Karpas-422 (cell line): ENCODE measurements around the gene BTG2. TPM values are rescaled to one million over a fixed set of nuclear protein-coding genes. Genes with fewer than 3 reads are reported as not detected.

Source experiments
- DNase-seq: peaks from one replicate; pipeline ENCODE4 v3.0.0-alpha.2; 2015
- H2AFZ ChIP-seq: fragments of 200-600 bp; sonication (generic); 2 replicates; pipeline ENCODE4 v1.6.1; 2014; ENCODE audit warnings: antibody characterized with exemption, low read length, mixed read lengths
- H3K27ac ChIP-seq: fragments of 200-600 bp; sonication (generic); 2 replicates; pipeline ENCODE4 v1.5.1; 2014; ENCODE audit warnings: mild to moderate bottlenecking, low read length, moderate library complexity
- H3K27me3 ChIP-seq: fragments of 200-600 bp; sonication (generic); 2 replicates; pipeline ENCODE4 v1.6.1; 2014; ENCODE audit warnings: low read length, mixed read lengths
- H3K36me3 ChIP-seq: fragments of 200-600 bp; sonication (generic); 2 replicates; pipeline ENCODE4 v1.6.1; 2014; ENCODE audit warnings: low read length, mixed read lengths; ENCODE audit not compliant: insufficient read depth
- H3K4me1 ChIP-seq: fragments of 200-600 bp; sonication (generic); 2 replicates; pipeline ENCODE4 v1.6.1; 2014; ENCODE audit warnings: mild to moderate bottlenecking, low read length, mixed read lengths
- H3K4me2 ChIP-seq: fragments of 200-600 bp; sonication (generic); 2 replicates; pipeline ENCODE4 v1.6.1; 2014; ENCODE audit warnings: low read length, low read depth, mild to moderate bottlenecking; ENCODE audit not compliant: poor library complexity, severe bottlenecking
- H3K4me3 ChIP-seq: fragments of 200-600 bp; sonication (generic); 2 replicates; pipeline ENCODE4 v1.5.1; 2014; ENCODE audit warnings: mild to moderate bottlenecking, antibody characterized with exemption, low read length, mixed read lengths
- H3K79me2 ChIP-seq: fragments of 200-600 bp; sonication (generic); 2 replicates; pipeline ENCODE4 v1.6.1; 2014; ENCODE audit warnings: mild to moderate bottlenecking, low read length, mixed read lengths
- H3K9ac ChIP-seq: fragments of 200-600 bp; sonication (generic); 2 replicates; pipeline ENCODE4 v1.6.0; 2014; ENCODE audit warnings: low read length
- H3K9me2 ChIP-seq: fragments of 200-600 bp; sonication (generic), shearing (Covaris generic); replicated peaks from 2 replicates; pipeline ENCODE4 v1.6.0; 2014; ENCODE audit warnings: mild to moderate bottlenecking, low read length, moderate library complexity; ENCODE audit not compliant: insufficient read depth
- H3K9me3 ChIP-seq: fragments of 300-700, 200-600 bp; sonication (generic); 2 replicates; pipeline ENCODE4 v1.6.1; 2014; ENCODE audit warnings: low read length, mixed read lengths
- H4K20me1 ChIP-seq: fragments of 200-600 bp; sonication (generic); 2 replicates; pipeline ENCODE4 v1.6.1; 2014; ENCODE audit warnings: mild to moderate bottlenecking, antibody characterized with exemption, low read length, low read depth; ENCODE audit not compliant: insufficient read depth
- total RNA-seq: library from RNA; depleted of rRNA; stranded (reverse); fragments of >200 nt; shearing (Covaris generic); gene quantifications from 2 replicates; pipeline ENCODE4 v1.2.3, GENCODE V29; 2014; ENCODE audit warnings: low replicate concordance

Gene BTG2
- total RNA-seq, 1 experiment from 2014 or later = 258 TPM

- no peaks in the 10 kb centered on the region for H3K9me3 ChIP-seq
- DNase-seq = no peak
- H3K4me3 ChIP-seq = no peak overlapping the region
- no peak overlapping the region for H3K9ac ChIP-seq
- H3K36me3 ChIP-seq = no peaks in the 10 kb centered on the region
- H3K4me2 ChIP-seq = no peak overlapping the region
- H3K27me3 ChIP-seq = no peaks in the 10 kb centered on the region
- peaks cover 73% of the 10 kb centered on the region for H3K4me1 ChIP-seq
- no peaks in the 10 kb centered on the region for H3K79me2 ChIP-seq
- no peak overlapping the region for H3K27ac ChIP-seq
- no peaks in the 10 kb centered on the region for H4K20me1 ChIP-seq
- no peaks in the 10 kb centered on the region for H3K9me2 ChIP-seq
- H2AFZ ChIP-seq = no peak overlapping the region
Observed at GRCh38 chr1:203280061-203280460, 25.3 kb upstream of the BTG2 start.

- Histone ChIP-seq H3K27me3 (no peaks in the 10 kb centered on the region), H3K4me3 (no peak overlapping the region), H3K9me3 (no peaks in the 10 kb centered on the region), H2AFZ (no peak overlapping the region), H3K9ac (no peak overlapping the region), H3K79me2 (no peaks in the 10 kb centered on the region), H3K9me2 (no peaks in the 10 kb centered on the region), H3K4me1 (peaks cover 80% of the 10 kb centered on the region), H3K36me3 (no peaks in the 10 kb centered on the region), H4K20me1 (no peaks in the 10 kb centered on the region), H3K4me2 (no peak overlapping the region), H3K27ac (no peak overlapping the region)
- no peak for DNase-seq
Observed at GRCh38 chr1:203281033-203281432, 24.3 kb upstream of the BTG2 start.

GRCh38 chr1:203281851-203282661 is 23.3 kb upstream of the BTG2 start:
- H3K4me3 ChIP-seq = peak overlapping the region; percentile 42
- H3K9me2 ChIP-seq = no peaks in the 10 kb centered on the region
- peak; percentile 69 for DNase-seq
- H3K4me1 ChIP-seq = peaks cover 84% of the 10 kb centered on the region
- H3K9ac ChIP-seq = peak overlapping the region; percentile 69
- no peaks in the 10 kb centered on the region for H3K79me2 ChIP-seq
- no peaks in the 10 kb centered on the region for H4K20me1 ChIP-seq
- no peaks in the 10 kb centered on the region for H3K9me3 ChIP-seq
- no peaks in the 10 kb centered on the region for H3K36me3 ChIP-seq
- no peak overlapping the region for H2AFZ ChIP-seq
- peak overlapping the region; percentile 100 for H3K27ac ChIP-seq
- H3K27me3 ChIP-seq = no peaks in the 10 kb centered on the region
- peak overlapping the region; percentile 65 for H3K4me2 ChIP-seq

- peak overlapping the region; percentile 100 for H3K27ac ChIP-seq
- H4K20me1 ChIP-seq = no peaks in the 10 kb centered on the region
- H3K27me3 ChIP-seq = no peaks in the 10 kb centered on the region
- H3K4me2 ChIP-seq = peak overlapping the region; percentile 65
- no peaks in the 10 kb centered on the region for H3K79me2 ChIP-seq
- DNase-seq = peak; percentile 94
- H3K9me2 ChIP-seq = no peaks in the 10 kb centered on the region
- no peaks in the 10 kb centered on the region for H3K36me3 ChIP-seq
- no peaks in the 10 kb centered on the region for H3K9me3 ChIP-seq
- peaks cover 82% of the 10 kb centered on the region for H3K4me1 ChIP-seq
- peak overlapping the region; percentile 69 for H3K9ac ChIP-seq
- no peak overlapping the region for H2AFZ ChIP-seq
- peak overlapping the region; percentile 42 for H3K4me3 ChIP-seq
Observed at GRCh38 chr1:203282720-203283542, 22.4 kb upstream of the BTG2 start.

- Histone ChIP-seq H3K4me3 (peak overlapping the region; percentile 42; the same call in 1 of the 2 replicates), H4K20me1 (no peaks in the 10 kb centered on the region), H3K36me3 (no peaks in the 10 kb centered on the region), H3K27me3 (no peaks in the 10 kb centered on the region), H3K9me3 (no peaks in the 10 kb centered on the region), H3K4me1 (peaks cover 82% of the 10 kb centered on the region), H3K27ac (peak overlapping the region; percentile 100), H3K9me2 (no peaks in the 10 kb centered on the region), H3K79me2 (no peaks in the 10 kb centered on the region), H3K9ac (peak overlapping the region; percentile 69; the same call in 1 of the 2 replicates), H3K4me2 (peak overlapping the region; percentile 65), H2AFZ (no peak overlapping the region)
- DNase-seq = no peak
Observed at GRCh38 chr1:203283597-203283996, 21.7 kb upstream of the BTG2 start.

GRCh38 chr1:203284411-203285123 is 20.8 kb upstream of the BTG2 start:
- no peak for DNase-seq
- Histone ChIP-seq H3K9me3 (no peaks in the 10 kb centered on the region), H3K27ac (peak overlapping the region; percentile 100), H3K4me2 (peak overlapping the region; percentile 12), H3K79me2 (no peaks in the 10 kb centered on the region), H3K4me3 (no peak overlapping the region), H4K20me1 (no peaks in the 10 kb centered on the region), H3K9me2 (no peaks in the 10 kb centered on the region), H2AFZ (no peak overlapping the region), H3K4me1 (peaks cover 87% of the 10 kb centered on the region), H3K36me3 (no peaks in the 10 kb centered on the region), H3K27me3 (no peaks in the 10 kb centered on the region), H3K9ac (peak overlapping the region; percentile 9)

- H2AFZ ChIP-seq = no peak overlapping the region
- peak overlapping the region; percentile 68 for H3K4me2 ChIP-seq
- no peaks in the 10 kb centered on the region for H3K27me3 ChIP-seq
- H4K20me1 ChIP-seq = no peaks in the 10 kb centered on the region
- no peaks in the 10 kb centered on the region for H3K79me2 ChIP-seq
- no peaks in the 10 kb centered on the region for H3K9me2 ChIP-seq
- DNase-seq = peak; percentile 70
- peak overlapping the region; percentile 100 for H3K27ac ChIP-seq
- H3K9ac ChIP-seq = peak overlapping the region; percentile 76
- peaks cover 99% of the 10 kb centered on the region for H3K4me1 ChIP-seq
- H3K9me3 ChIP-seq = no peaks in the 10 kb centered on the region
- H3K36me3 ChIP-seq = no peaks in the 10 kb centered on the region
- peak overlapping the region; percentile 50 for H3K4me3 ChIP-seq
Observed at GRCh38 chr1:203286161-203286984, 18.9 kb upstream of the BTG2 start.
